Heart left ventricle (tissue), 16 donors: ENCODE data around the gene CFHR4. TPM values are rescaled to one million over a fixed set of nuclear protein-coding genes. Genes with fewer than 3 reads are reported as not detected.

Experiments used
- ATAC-seq, 4 donors: fragments of 200-7000 bp; cut with Tn5 transposase; one replicate each; pipeline ENCODE4 v1.9.1; 2020 to 2022; ENCODE audit warnings: moderate library complexity in 4 of 4, mild to moderate bottlenecking in 3 of 4, moderate number of reproducible peaks in 1 of 4
- DNase-seq, 5 donors: peaks; one replicate each; pipeline ENCODE4 v3.0.0-alpha.2; 2020
- H3K27ac ChIP-seq, 12 donors: fragments of 200-600 bp; sonication (generic) in 4 of 12; one replicate each; pipeline versions ENCODE4 v1.5.0 to v1.8.0; 2016 to 2022; ENCODE audit warnings: mild to moderate bottlenecking in 2 of 12
- H3K27me3 ChIP-seq, 9 donors: fragments of 200-600 bp; sonication (generic) in 2 of 9; one replicate each; pipeline versions ENCODE4 v1.5.1 to v1.8.0; 2016 to 2022; ENCODE audit warnings: mild to moderate bottlenecking in 3 of 9
- H3K36me3 ChIP-seq, 9 donors: fragments of 200-600 bp; sonication (generic) in 2 of 9; one replicate each; pipeline versions ENCODE4 v1.5.0 to v1.8.0; 2018 to 2022; ENCODE audit warnings: mild to moderate bottlenecking in 2 of 9
- H3K4me1 ChIP-seq, 12 donors: fragments of 200-600 bp; sonication (generic) in 4 of 12; one replicate each; pipeline versions ENCODE4 v1.5.0 to v1.8.0; 2016 to 2022; ENCODE audit warnings: mild to moderate bottlenecking in 3 of 12
- H3K4me3 ChIP-seq, 12 donors: fragments of 200-600 bp; sonication (generic) in 4 of 12; one replicate each; pipeline versions ENCODE4 v1.5.0 to v1.8.0; 2017 to 2022; ENCODE audit warnings: mild to moderate bottlenecking in 9 of 12, moderate library complexity in 4 of 12
- H3K9me3 ChIP-seq, 12 donors: fragments of 200-600 bp; sonication (generic) in 4 of 12; one replicate each; pipeline versions ENCODE4 v1.5.0 to v1.8.0; 2016 to 2022; ENCODE audit warnings: mild to moderate bottlenecking in 1 of 12
- CTCF ChIP-seq, 12 donors: fragments of 200-600 bp; sonication (generic) in 4 of 12; IDR thresholded peaks; one replicate each; pipeline versions ENCODE4 v1.5.0 to v1.8.0; 2018 to 2022; ENCODE audit warnings: antibody characterized with exemption in 12 of 12, mild to moderate bottlenecking in 5 of 12
- POLR2A ChIP-seq, 2 donors: fragments of 450-650 bp; IDR thresholded peaks; one replicate each; pipeline ENCODE4 v1.6.1; 2017; ENCODE audit warnings: antibody characterized with exemption in 2 of 2, mild to moderate bottlenecking in 2 of 2, moderate library complexity in 2 of 2
- WGBS, 4 donors: extraction: QIAGEN DNeasy Blood & Tissue Kit in 2 of 4; methylation state at CpG; one replicate each; pipeline versions ENCODE4 v1.1.5 to v1.1.7; 2013 to 2018; 5-methylcytosine and 5-hydroxymethylcytosine counted together
- intact Hi-C, 10 donors: fragments of 100-400 bp; cut with DNase I; formaldehyde crosslinking; loops; one replicate each; pipeline versions ENCODE4 v1.11.1 to v1.14.2; 2022
- polyA plus RNA-seq, 2 donors: library from polyadenylated mRNA; stranded (reverse); fragments of 200-250 nt; gene quantifications; one replicate each; pipeline ENCODE4 v1.2.3, GENCODE V29; 2013
- total RNA-seq, 9 donors: library from RNA; depleted of rRNA in 2 of 9; stranded (reverse); fragments of >200 nt in 2 of 9; fragmentation: NEBNext Ultra II Directional in 3 of 9; extraction: Animal tissue kit (Norgen Biotek cat#: 25700) in 3 of 9; gene quantifications; one replicate each; pipeline versions ENCODE4 v1.1.0 to v1.2.4, GENCODE V29; 2016 to 2023
- donor health status: ischemic (EF 13 %, LVEDD 7.1; RV severe dilation, severe dysfunction).
- donor health status: healthy with polysubstance abuse.
- donor health status: DM: no; HTN: yes; CAD: no.
- donor health status: DM: no; HTN: no; CAD: no.
- donor health status: ischemic (EF 25% LVEDD 6.9; RV normal size, moderate dysfunction).
- donor health status: ischemic (EF 25% LVEDD 5.7; RV mildly dilated, moderate dysfunction).
- donor health status: healthy.
- donor health status: DM: yes; HTN: yes; CAD: no.
- donor health status: ischemic (EF 35%, LVEDD 5.7; RV mildly dilated, moderate dysfunction).
- donor health status: nonischemic (EF 11% LVEDD 7.7; RV severe dilation, severe dysfunction).
- donor health status: DM: yes; HTN: yes; CAD: no.
- donor health status: PGD.
- donor health status: ischemic (EF 29% LVEDD 5.4; RV normal size, mild dysfunction).
- donor health status: nonischemic (EF 23%, LVEDD 6.1; RV moderate dilation, normal function).

The CFHR4 gene
- total and polyA plus RNA-seq, 11 donors, result not detected

GRCh38 chr1:196955926-196956325 lies 68.1 kb downstream of the CFHR4 start:
- H3K36me3 ChIP-seq, result no peaks in the 10 kb centered on the region
- H3K27ac ChIP-seq, result no peak overlapping the region
- H3K4me3 ChIP-seq, result no peak overlapping the region
- peaks cover 0 to 6% (median 0%) of the 10 kb centered on the region in 12 donors for H3K9me3 ChIP-seq
- ATAC-seq (no peak), DNase-seq (no peak)
- no peaks in the 10 kb centered on the region for H3K27me3 ChIP-seq
- TF ChIP-seq CTCF (IDR thresholded peaks at IDR 0.05) (no peak), POLR2A (IDR thresholded peaks at IDR 0.05) (no peak)
- intact Hi-C loops, result no loop called here
- no peaks in the 10 kb centered on the region for H3K4me1 ChIP-seq
- WGBS, 4 donors, result 79 to 100% (median 91%) methylated on average over 1 of the region's 1 CpG

- no peak for TF ChIP-seq POLR2A (IDR thresholded peaks at IDR 0.05)
- no peak for TF ChIP-seq CTCF (IDR thresholded peaks at IDR 0.05)
- DNase-seq (no peak), ATAC-seq (no peak)
- no peaks in the 10 kb centered on the region for H3K36me3 ChIP-seq
- no peak overlapping the region for H3K4me3 ChIP-seq
- peaks cover 0 to 3% (median 0%) of the 10 kb centered on the region in 9 donors for H3K27me3 ChIP-seq
- intact Hi-C loops, result no loop called here
- WGBS, 4 donors, result 50 to 71% (median 56%) methylated on average over 3 of the region's 3 CpGs
- no peaks in the 10 kb centered on the region for H3K4me1 ChIP-seq
- H3K9me3 ChIP-seq, result peaks cover 0 to under 1% (median 0%) of the 10 kb centered on the region in 12 donors
- H3K27ac ChIP-seq, result no peak overlapping the region
Observed at GRCh38 chr1:196960854-196961253, 73.0 kb downstream of the CFHR4 start.

Other genes with a start within 250 kb of the CFHR4 start
- 100 to 1,000 TPM in 1 of 9 donors, 10 to 100 TPM in 7, 1 to 10 TPM in 1; 8.7 to 141 (median 26.8) TPM for gene CFH, start 236.0 kb upstream of the CFHR4 start, total RNA-seq
- gene CFH, start 236.0 kb upstream of the CFHR4 start, polyA plus RNA-seq, result 10 to 100 TPM in 1 of 2 donors, 1 to 10 TPM in 1; 7.2 to 19.1 TPM
- gene CFHR3, start 113.2 kb upstream of the CFHR4 start, total RNA-seq, result under 1 TPM in 1 of 9 donors, not detected in 8; 0.21 TPM
- under 1 TPM in 1 of 2 donors, not detected in 1; 0.15 TPM for gene CFHR3, start 113.2 kb upstream of the CFHR4 start, polyA plus RNA-seq
- gene CFHR1, start 68.3 kb upstream of the CFHR4 start, total RNA-seq, result under 1 TPM in 1 of 9 donors, not detected in 8; 0.29 TPM
- gene CFHR1, start 68.3 kb upstream of the CFHR4 start, polyA plus RNA-seq, result not detected
- gene CFHR2, start 55.7 kb downstream of the CFHR4 start, total RNA-seq, result not detected
- not detected for gene CFHR2, start 55.7 kb downstream of the CFHR4 start, polyA plus RNA-seq
- not detected for gene CFHR5, start 89.5 kb downstream of the CFHR4 start, total RNA-seq
- gene CFHR5, start 89.5 kb downstream of the CFHR4 start, polyA plus RNA-seq, result not detected
- gene F13B, start 179.2 kb downstream of the CFHR4 start, total RNA-seq, result not detected
- not detected for gene F13B, start 179.2 kb downstream of the CFHR4 start, polyA plus RNA-seq